GM19452 (cell line): ENCODE measurements around the gene CHMP4A.
"Not testable (repeated sequence)": the region's sequence is repeated elsewhere in the genome, so short reads cannot be mapped to it uniquely, and the experiment has no call there.

Source experiments
- ATAC-seq: cut with Tn5 transposase; IDR thresholded peaks from one replicate; pipeline ENCODE4 v1.9.1; 2021; ENCODE audit not compliant: unreplicated experiment

Gene CHMP4A

GRCh38 chr14:24231263-24232120 lies 18.2 kb upstream of the CHMP4A start:
- ATAC-seq, result no peak

- no peak for ATAC-seq
Observed at GRCh38 chr14:24228902-24229301, 15.6 kb upstream of the CHMP4A start.

GRCh38 chr14:24226473-24226872 lies 13.2 kb upstream of the CHMP4A start:
- ATAC-seq, result no peak

GRCh38 chr14:24224618-24225071 lies 11.4 kb upstream of the CHMP4A start:
- no peak for ATAC-seq

GRCh38 chr14:24222987-24223386 lies 9.7 kb upstream of the CHMP4A start:
- not testable (repeated sequence) for ATAC-seq

- no peak for ATAC-seq
Observed at GRCh38 chr14:24219521-24219920, 6.2 kb upstream of the CHMP4A start.

GRCh38 chr14:24219080-24219479 lies 5.8 kb upstream of the CHMP4A start:
- no peak for ATAC-seq

GRCh38 chr14:24216876-24217275 lies 3.6 kb upstream of the CHMP4A start:
- not testable (repeated sequence) for ATAC-seq

GRCh38 chr14:24216345-24216699 lies 3.0 kb upstream of the CHMP4A start:
- no peak for ATAC-seq

GRCh38 chr14:24215495-24216344 lies 2.4 kb upstream of the CHMP4A start, which contains the start of gene MDP1:
MDP1 (minus strand) TSS chr14:24216066; CDS start chr14:24215955, 111 bp downstream.
- peak; percentile 67 for ATAC-seq

- no peak for ATAC-seq
Observed at GRCh38 chr14:24213866-24214662, 776 bp upstream of the CHMP4A start.

GRCh38 chr14:24211311-24211710 lies 2.0 kb downstream of the CHMP4A start:
- no peak for ATAC-seq

- ATAC-seq, result no peak
Observed at GRCh38 chr14:24207625-24208024, 5.7 kb downstream of the CHMP4A start.

GRCh38 chr14:24207104-24207551 lies 6.2 kb downstream of the CHMP4A start:
- no peak for ATAC-seq

- no peak for ATAC-seq
Observed at GRCh38 chr14:24206260-24207103, 6.8 kb downstream of the CHMP4A start.

GRCh38 chr14:24204163-24205146 lies 8.8 kb downstream of the CHMP4A start:
- ATAC-seq, result no peak

- not testable (repeated sequence) for ATAC-seq
Observed at GRCh38 chr14:24203249-24203886, 9.9 kb downstream of the CHMP4A start.

- not testable (repeated sequence) for ATAC-seq
Observed at GRCh38 chr14:24202538-24202937, 10.8 kb downstream of the CHMP4A start.
